A549 (cell line): ENCODE measurements around the gene ZNF10. TPM values are rescaled to one million over a fixed set of nuclear protein-coding genes. Genes with fewer than 3 reads are reported as not detected.

Experiments used
- ATAC-seq, 2 experiments: fragments of 200-7000 bp in 1 of 2; fragments of >200 bp in 1 of 2; cut with Nextera tagmentation in 1 of 2; cut with Tn5 transposase in 1 of 2; 3 replicates each; pipeline versions ENCODE4 v1.8.0 to v1.9.1; 2018 to 2020; ENCODE audit warnings: mild to moderate bottlenecking in 1 of 2, moderate library complexity in 1 of 2
- CTCF ChIA-PET: fragments of 300-600 bp; sonication (Branson Sonifier 250); formaldehyde crosslinking; extraction: SDS; loops from one replicate; lab custom pipeline; 2021; ENCODE audit warnings: antibody characterized with exemption, inconsistent platforms; lab: Yijun Ruan, JAX
- POLR2A ChIA-PET: fragments of 350-600 bp; formaldehyde crosslinking; extraction: SDS; loops from one replicate; lab custom pipeline; 2021; ENCODE audit warnings: antibody characterized with exemption, inconsistent platforms; lab: Yijun Ruan, JAX
- DNase-seq, 2 experiments: peaks; one replicate each; pipeline versions ENCODE4 v3.0.0 to v3.0.0-alpha.2; 2011 to 2016; ENCODE audit warnings: low read depth in 1 of 2, low spot score in 1 of 2
- FAIRE-seq: peaks from 2 replicates; lab custom pipeline; 2011; peaks lifted over from hg19 to GRCh38; lab: Jason Lieb, UNC
- H3K27ac ChIP-seq, 2 experiments: fragments of >200 bp; sonication (Bioruptor Twin); formaldehyde crosslinking; 3 replicates each; pipeline ENCODE4 v1.5.1; 2016 to 2017
- H3K4me1 ChIP-seq: fragments of >200 bp; sonication (Bioruptor Twin); formaldehyde crosslinking; 3 replicates; pipeline ENCODE4 v1.6.1; 2016
- H3K4me2 ChIP-seq: fragments of >200 bp; sonication (Bioruptor Twin); formaldehyde crosslinking; 3 replicates; pipeline ENCODE4 v1.6.1; 2016
- H3K4me3 ChIP-seq: fragments of >200 bp; sonication (Bioruptor Twin); formaldehyde crosslinking; 3 replicates; pipeline ENCODE4 v1.5.1; 2016
- H3K9me3 ChIP-seq: fragments of >200 bp; sonication (Bioruptor Twin); formaldehyde crosslinking; 3 replicates; pipeline ENCODE4 v1.6.1; 2016
- ATOH8 ChIP-seq: fragments of 250-450 bp; sonication (Bioruptor Pico); IDR thresholded peaks from 2 replicates; pipeline ENCODE4 v1.5.0; 2020; ENCODE audit warnings: low read depth, mild to moderate bottlenecking, moderate library complexity
- BCL3 ChIP-seq: fragments of >200 bp; sonication (Bioruptor Twin); formaldehyde crosslinking; IDR thresholded peaks from 3 replicates; pipeline ENCODE4 v1.6.1; 2016
- BHLHE40 ChIP-seq: IDR thresholded peaks from 2 replicates; pipeline ENCODE4 v1.6.1; 2012; ENCODE audit warnings: low read depth, low read length, inconsistent platforms
- CHD2 ChIP-seq: fragments of 150-350 bp; IDR thresholded peaks from 2 replicates; pipeline ENCODE4 v1.6.1; 2014; ENCODE audit warnings: low read length; ENCODE audit not compliant: partially characterized antibody
- FOSB ChIP-seq: fragments of 250-450 bp; sonication (Bioruptor Pico); IDR thresholded peaks from 2 replicates; pipeline ENCODE4 v1.5.0; 2020; ENCODE audit warnings: mild to moderate bottlenecking, moderate library complexity
- HDAC2 ChIP-seq: fragments of 200-600 bp; sonication (generic); IDR thresholded peaks from 2 replicates; pipeline ENCODE4 v1.6.1; 2016
- HEYL ChIP-seq: fragments of 250-450 bp; sonication (Bioruptor Pico); IDR thresholded peaks from 2 replicates; pipeline ENCODE4 v1.8.0; 2021; ENCODE audit warnings: mild to moderate bottlenecking, moderate library complexity
- JUN ChIP-seq, 2 experiments: fragments of >200 bp; sonication (Bioruptor Twin); formaldehyde crosslinking; IDR thresholded peaks; 2 replicates in 1 of 2; 3 replicates in 1 of 2; pipeline ENCODE4 v1.6.1; 2016 to 2017
- JUNB ChIP-seq: fragments of >200 bp; sonication (Bioruptor Twin); formaldehyde crosslinking; IDR thresholded peaks from 2 replicates; pipeline ENCODE4 v1.6.1; 2016
- KDM5A ChIP-seq: fragments of 200-600 bp; sonication (generic); IDR thresholded peaks from 2 replicates; pipeline ENCODE4 v1.6.1; 2016; ENCODE audit warnings: antibody characterized with exemption, mild to moderate bottlenecking
- NPAS2 ChIP-seq: fragments of 250-450 bp; sonication (Bioruptor Pico); IDR thresholded peaks from 2 replicates; pipeline ENCODE4 v1.8.0; 2022; ENCODE audit warnings: mild to moderate bottlenecking, moderate library complexity, borderline replicate concordance
- PBX3 ChIP-seq: IDR thresholded peaks from 2 replicates; pipeline ENCODE4 v1.6.1; 2012
- PHF8 ChIP-seq: fragments of 200-600 bp; sonication (generic); IDR thresholded peaks from 2 replicates; pipeline ENCODE4 v1.6.1; 2016; ENCODE audit warnings: low read depth, mild to moderate bottlenecking, antibody characterized with exemption, moderate library complexity, borderline replicate concordance
- POLR2A ChIP-seq: IDR thresholded peaks from 2 replicates; pipeline ENCODE4 v1.6.1; 2012; ENCODE audit warnings: mild to moderate bottlenecking, low read length
- POLR2AphosphoS2 ChIP-seq: conservative IDR thresholded peaks from 2 replicates; pipeline ENCODE4 v1.6.1; 2012; ENCODE audit warnings: low read length, improper control_type of control experiment, inconsistent platforms
- RAD21 ChIP-seq, 2 experiments: fragments of >200 bp in 1 of 2; sonication (Bioruptor Twin) in 1 of 2; formaldehyde crosslinking in 1 of 2; IDR thresholded peaks in 1 of 2; conservative IDR thresholded peaks in 1 of 2; 2 replicates in 1 of 2; 3 replicates in 1 of 2; pipeline ENCODE4 v1.6.1; 2012 to 2018; ENCODE audit warnings: inconsistent platforms in 1 of 2
- TFCP2L1 ChIP-seq: fragments of 250-450 bp; sonication (Bioruptor Pico); IDR thresholded peaks from 2 replicates; pipeline ENCODE4 v1.5.0; 2021; ENCODE audit warnings: mild to moderate bottlenecking
- USF2 ChIP-seq: fragments of 450-650 bp; IDR thresholded peaks from 2 replicates; pipeline ENCODE4 v1.6.1; 2014; ENCODE audit warnings: antibody characterized with exemption
- ZFP36 ChIP-seq: fragments of 450-650 bp; IDR thresholded peaks from 2 replicates; pipeline ENCODE4 v1.6.1; 2014; ENCODE audit warnings: borderline replicate concordance; ENCODE audit not compliant: partially characterized antibody
- ZNF302 ChIP-seq: fragments of 250-450 bp; sonication (Bioruptor Pico); IDR thresholded peaks from 2 replicates; pipeline ENCODE4 v1.9.0; 2021; ENCODE audit warnings: inconsistent platforms, mild to moderate bottlenecking, moderate library complexity
- ZSCAN20 ChIP-seq: fragments of 250-450 bp; sonication (Bioruptor Pico); IDR thresholded peaks from 2 replicates; pipeline ENCODE4 v1.8.0; 2022; ENCODE audit warnings: mild to moderate bottlenecking, moderate library complexity
- WGBS: methylation state at CpG from one replicate; pipeline ENCODE4 v1.1.6; 2017; ENCODE audit errors: missing lambda C conversion rate; 5-methylcytosine and 5-hydroxymethylcytosine counted together
- polyA plus RNA-seq, 4 experiments: library from polyadenylated mRNA; depleted of rRNA in 3 of 4; stranded (reverse); fragments of >200 nt; fragmentation: RNase III in 1 of 4; extraction: RNeasy Plus Mini Kit Qiagen cat#74134 plus additional on column Dnase treatment in 1 of 4; gene quantifications; 2 replicates in 3 of 4; 3 replicates in 1 of 4; pipeline ENCODE4 v1.2.3, GENCODE V29; 2011 to 2017
- TF ChIP-seq, protein P1 (sequence below): fragments of 150-350 bp; IDR thresholded peaks from 2 replicates; pipeline ENCODE4 v1.6.1; 2014; ENCODE audit warnings: low read depth, mild to moderate bottlenecking, low read length
- TF ChIP-seq, protein P2 (sequence below): IDR thresholded peaks from 2 replicates; pipeline ENCODE4 v1.6.1; 2012; ENCODE audit warnings: low read depth, borderline replicate concordance
- TF ChIP-seq, protein P3 (sequence below): fragments of >200 bp; sonication (Bioruptor Twin); formaldehyde crosslinking; IDR thresholded peaks from 2 replicates; pipeline ENCODE4 v1.6.1; 2016

The ZNF10 gene
- polyA plus RNA-seq, 2 of the 4 experiments (the other 2 are of a cell fraction): 2.0 to 4.1 TPM

DNA sequence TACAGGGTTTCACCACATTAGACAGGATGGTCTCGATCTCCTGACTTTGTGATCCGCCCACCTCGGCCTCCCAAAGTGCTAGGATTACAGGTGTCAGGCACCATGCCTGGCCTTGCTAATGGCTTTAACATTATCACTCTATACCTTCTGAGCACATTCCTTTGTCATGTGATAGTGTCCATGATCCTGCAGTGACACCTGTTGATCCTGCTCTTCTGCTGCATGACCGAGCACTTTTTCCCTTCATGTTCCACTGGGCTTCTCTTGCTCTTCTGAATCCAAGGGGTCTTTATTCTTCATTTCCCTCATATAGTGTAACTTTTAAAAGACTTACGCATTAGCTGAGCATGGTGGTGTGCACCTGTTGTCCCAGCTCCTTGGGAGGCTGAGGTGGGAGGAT, 62.4 kb downstream of the ZNF10 start:
- TF ChIP-seq POLR2A: no peak
- TF ChIP-seq FOSB: no peak
- no peak for TF ChIP-seq CHD2
- no peak for TF ChIP-seq HEYL
- no peak for TF ChIP-seq JUN (IDR thresholded peaks at IDR 0.05)
- no peak for TF ChIP-seq PHF8
- no peak for TF ChIP-seq ZNF302 (CRISPR knock-in tag)
- no peak for TF ChIP-seq NPAS2 (CRISPR knock-in tag)
- no peak for TF ChIP-seq PBX3
- no peak for TF ChIP-seq ZFP36
- TF ChIP-seq, protein P1, sequence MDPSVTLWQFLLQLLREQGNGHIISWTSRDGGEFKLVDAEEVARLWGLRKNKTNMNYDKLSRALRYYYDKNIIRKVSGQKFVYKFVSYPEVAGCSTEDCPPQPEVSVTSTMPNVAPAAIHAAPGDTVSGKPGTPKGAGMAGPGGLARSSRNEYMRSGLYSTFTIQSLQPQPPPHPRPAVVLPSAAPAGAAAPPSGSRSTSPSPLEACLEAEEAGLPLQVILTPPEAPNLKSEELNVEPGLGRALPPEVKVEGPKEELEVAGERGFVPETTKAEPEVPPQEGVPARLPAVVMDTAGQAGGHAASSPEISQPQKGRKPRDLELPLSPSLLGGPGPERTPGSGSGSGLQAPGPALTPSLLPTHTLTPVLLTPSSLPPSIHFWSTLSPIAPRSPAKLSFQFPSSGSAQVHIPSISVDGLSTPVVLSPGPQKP: no peak
- TF ChIP-seq KDM5A: no peak
- no peak for TF ChIP-seq POLR2AphosphoS2
- no peak for TF ChIP-seq JUNB
- TF ChIP-seq, protein P2, sequence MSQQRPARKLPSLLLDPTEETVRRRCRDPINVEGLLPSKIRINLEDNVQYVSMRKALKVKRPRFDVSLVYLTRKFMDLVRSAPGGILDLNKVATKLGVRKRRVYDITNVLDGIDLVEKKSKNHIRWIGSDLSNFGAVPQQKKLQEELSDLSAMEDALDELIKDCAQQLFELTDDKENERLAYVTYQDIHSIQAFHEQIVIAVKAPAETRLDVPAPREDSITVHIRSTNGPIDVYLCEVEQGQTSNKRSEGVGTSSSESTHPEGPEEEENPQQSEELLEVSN: no peak
- no peak for TF ChIP-seq ZSCAN20 (CRISPR knock-in tag)
- TF ChIP-seq ATOH8: no peak
- no peak for TF ChIP-seq BCL3
- TF ChIP-seq RAD21 (conservative IDR thresholded peaks at IDR 0.05 in 1 of 2, IDR thresholded peaks at IDR 0.05 in 1 of 2): no peak
- TF ChIP-seq BHLHE40: no peak
- peaks cover 88% of the 10 kb centered on the region for H3K9me3 ChIP-seq
- no peaks in the 10 kb centered on the region for H3K4me1 ChIP-seq
- 99% methylated on average over 5 of the region's 5 CpGs for WGBS
- POLR2A ChIA-PET: no interaction called here
- no peak overlapping the region for H3K4me3 ChIP-seq
- no peak overlapping the region for H3K27ac ChIP-seq
- CTCF ChIA-PET: interaction anchor here (1.6 kb wide), 1 partner anchor 11 kb away, joined by 7 read pairs; the partner anchor contains the start of gene ZNF268
- FAIRE-seq: no peak
- no peak for DNase-seq
- no peak for ATAC-seq
- H3K4me2 ChIP-seq: no peak overlapping the region

DNA sequence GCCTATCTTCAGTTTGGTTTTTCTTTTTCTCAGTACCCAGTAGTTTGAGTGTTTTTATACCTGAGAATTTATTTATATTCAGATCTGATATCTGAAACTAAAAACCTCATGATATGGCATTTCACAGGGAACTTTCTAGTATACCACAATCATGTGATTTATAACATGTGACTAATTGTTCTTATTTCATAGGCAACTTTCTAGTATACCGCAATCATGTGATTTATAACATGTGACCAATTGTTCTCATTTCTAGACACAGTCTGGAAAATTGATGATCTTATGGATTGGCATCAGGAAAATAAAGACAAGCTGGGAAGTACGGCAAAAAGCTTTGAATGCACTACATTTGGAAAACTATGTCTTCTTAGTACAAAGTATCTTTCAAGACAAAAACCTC, 71.5 kb downstream of the ZNF10 start:
- POLR2A ChIA-PET: no interaction called here
- Histone ChIP-seq H3K4me1 (no peaks in the 10 kb centered on the region), H3K4me3 (no peak overlapping the region), H3K4me2 (no peak overlapping the region), H3K9me3 (peaks cover 68% of the 10 kb centered on the region), H3K27ac (no peak overlapping the region)
- TF ChIP-seq ATOH8 (no peak), USF2 (peak; percentile 76), HDAC2 (no peak), TFCP2L1 (CRISPR knock-in tag) (no peak)
- TF ChIP-seq, protein P3, sequence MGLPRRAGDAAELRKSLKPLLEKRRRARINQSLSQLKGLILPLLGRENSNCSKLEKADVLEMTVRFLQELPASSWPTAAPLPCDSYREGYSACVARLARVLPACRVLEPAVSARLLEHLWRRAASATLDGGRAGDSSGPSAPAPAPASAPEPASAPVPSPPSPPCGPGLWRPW: no peak
- DNase-seq (no peak), ATAC-seq (no peak), FAIRE-seq (no peak)
- WGBS: 97% methylated on average over 2 of the region's 2 CpGs
- CTCF ChIA-PET: no interaction called here
